GM19372 (cell line): ENCODE results near the gene WHRN.

ENCODE experiments used
- ATAC-seq: cut with Tn5 transposase; IDR thresholded peaks from one replicate; pipeline ENCODE4 v1.9.1; 2021; ENCODE audit warnings: mild to moderate bottlenecking, low read depth, moderate library complexity; ENCODE audit not compliant: unreplicated experiment

WHRN gene

GRCh38 chr9:114452219-114453165 lies 52.8 kb downstream of the WHRN start:
- no peak for ATAC-seq

DNA sequence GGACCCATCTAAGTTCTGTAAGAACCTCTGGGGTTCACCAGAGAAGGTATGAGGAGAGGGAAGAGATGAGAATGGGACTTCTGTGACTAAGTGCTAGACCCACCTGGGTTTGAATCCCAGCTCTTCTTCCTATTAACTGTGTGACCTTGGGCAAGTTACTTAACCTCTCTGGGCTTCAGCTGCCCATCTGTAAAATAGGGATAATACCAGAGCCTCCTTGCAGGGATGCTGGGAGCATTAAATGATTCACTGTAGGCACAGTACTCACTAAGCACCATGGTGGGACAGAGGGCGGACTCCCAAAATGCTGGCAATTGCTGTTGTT lies 53.6 kb downstream of the WHRN start:
- ATAC-seq: no peak

GRCh38 chr9:114450833-114451706 lies 54.2 kb downstream of the WHRN start:
- ATAC-seq: no peak

- ATAC-seq: no peak
Observed at GRCh38 chr9:114450181-114450580, 55.1 kb downstream of the WHRN start.

GRCh38 chr9:114449236-114449635 lies 56.0 kb downstream of the WHRN start:
- ATAC-seq: no peak

DNA sequence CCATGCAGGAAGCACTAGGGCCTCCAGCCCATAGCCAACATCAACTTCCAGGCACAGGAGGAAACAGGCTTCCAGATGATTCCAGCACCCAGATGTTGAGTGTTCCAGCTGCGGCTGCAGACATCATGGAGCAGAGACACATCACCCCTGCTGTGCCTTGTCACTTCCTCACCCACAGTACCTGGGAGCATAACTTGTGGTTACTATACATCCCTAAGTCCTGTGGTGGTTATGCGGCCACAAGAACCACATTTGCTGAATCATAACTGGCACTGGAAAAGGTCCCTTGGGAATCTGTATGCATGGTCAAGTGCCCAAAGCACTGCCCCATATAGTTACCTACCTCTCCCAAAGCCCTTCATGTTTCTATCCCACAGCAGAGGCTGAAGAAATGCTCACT lies 56.6 kb downstream of the WHRN start:
- ATAC-seq: no peak

- ATAC-seq: no peak
Observed at GRCh38 chr9:114446672-114447450, 58.4 kb downstream of the WHRN start.

DNA sequence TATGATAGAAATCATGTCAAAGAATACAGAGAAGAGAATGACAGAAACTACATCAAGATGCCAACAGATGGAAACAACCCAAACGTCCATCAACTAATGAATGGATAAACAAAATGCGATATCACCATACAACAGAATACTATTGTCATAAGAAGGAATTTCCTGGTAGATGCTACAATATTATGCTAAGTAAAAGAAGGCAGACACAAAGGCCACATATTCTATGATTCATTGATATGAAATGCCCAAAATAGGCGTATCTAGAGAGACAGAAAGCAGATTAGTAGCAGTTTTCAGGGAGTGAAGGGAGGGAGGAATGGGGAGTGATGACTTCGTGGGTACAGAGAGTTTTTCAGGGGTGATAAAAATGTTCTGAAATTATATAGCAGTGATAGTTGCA lies 59.2 kb downstream of the WHRN start:
- ATAC-seq: no peak

DNA sequence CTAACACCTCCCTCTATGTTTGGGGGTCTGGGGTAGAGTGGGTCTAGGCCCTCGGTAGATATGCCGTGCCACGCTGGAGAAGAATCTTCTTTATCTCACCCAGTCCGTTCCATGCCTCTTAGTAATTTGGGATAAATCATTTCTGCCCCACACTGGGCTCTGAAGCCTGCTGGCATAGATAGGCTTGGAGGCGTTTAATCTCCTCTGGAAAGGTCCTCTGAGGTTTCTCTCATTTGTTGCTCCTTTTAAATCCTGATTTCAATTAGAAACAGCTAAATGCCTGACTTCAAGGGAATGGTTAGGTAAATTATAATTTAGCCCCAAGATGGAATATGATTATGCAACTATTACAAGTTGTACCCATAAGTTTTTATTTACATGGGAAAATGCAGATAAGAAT lies 59.7 kb downstream of the WHRN start:
- ATAC-seq: no peak

- no peak for ATAC-seq
Observed at GRCh38 chr9:114442022-114442421, 63.3 kb downstream of the WHRN start.

- no peak for ATAC-seq
Observed at GRCh38 chr9:114437401-114437893, 67.8 kb downstream of the WHRN start.

DNA sequence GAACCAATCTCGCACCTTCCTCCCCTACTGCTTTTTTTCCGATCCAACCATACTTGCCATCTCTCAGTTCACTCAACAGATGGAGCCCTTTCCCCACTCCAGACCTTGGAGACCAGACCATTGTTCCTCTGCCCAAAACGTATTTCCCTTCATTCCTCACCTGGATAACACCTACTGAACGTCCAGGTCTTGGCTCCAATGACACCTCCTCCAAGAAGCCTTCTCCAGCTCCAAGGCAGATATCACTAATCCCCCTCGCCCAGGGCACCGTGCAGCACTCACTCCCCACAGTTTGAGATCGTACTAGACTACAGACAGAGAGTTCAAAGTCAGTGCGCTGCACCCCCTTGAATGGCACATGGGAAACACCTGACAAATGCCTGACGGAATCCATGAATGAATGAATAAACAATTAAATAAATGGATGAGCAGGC lies 70.4 kb downstream of the WHRN start:
- no peak for ATAC-seq

DNA sequence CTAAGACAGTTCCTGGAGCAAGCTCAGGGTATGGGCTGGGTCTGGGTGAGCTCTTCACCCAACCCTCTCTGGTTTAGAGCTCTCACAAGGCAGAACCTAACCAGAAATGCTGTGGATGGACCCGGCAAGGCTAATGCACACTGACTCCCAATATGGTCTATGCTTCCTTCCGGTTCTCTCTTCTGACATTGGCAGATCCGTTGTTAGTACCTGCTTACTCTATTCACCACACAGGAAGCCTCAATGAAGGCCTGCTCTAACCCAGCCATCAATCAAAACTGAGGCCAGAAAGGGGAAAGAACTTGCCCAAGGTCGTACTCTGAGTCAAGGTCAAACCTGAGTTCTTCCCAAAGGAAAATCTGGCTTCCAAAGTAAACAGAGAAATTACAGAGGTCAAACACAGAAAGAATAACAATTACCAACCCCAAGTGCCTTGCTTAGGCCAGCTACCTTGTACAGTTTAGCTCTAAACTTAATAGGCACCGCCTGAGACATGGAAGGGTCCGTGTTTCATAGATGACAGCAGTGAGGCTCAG lies 71.5 kb downstream of the WHRN start:
- no peak for ATAC-seq

DNA sequence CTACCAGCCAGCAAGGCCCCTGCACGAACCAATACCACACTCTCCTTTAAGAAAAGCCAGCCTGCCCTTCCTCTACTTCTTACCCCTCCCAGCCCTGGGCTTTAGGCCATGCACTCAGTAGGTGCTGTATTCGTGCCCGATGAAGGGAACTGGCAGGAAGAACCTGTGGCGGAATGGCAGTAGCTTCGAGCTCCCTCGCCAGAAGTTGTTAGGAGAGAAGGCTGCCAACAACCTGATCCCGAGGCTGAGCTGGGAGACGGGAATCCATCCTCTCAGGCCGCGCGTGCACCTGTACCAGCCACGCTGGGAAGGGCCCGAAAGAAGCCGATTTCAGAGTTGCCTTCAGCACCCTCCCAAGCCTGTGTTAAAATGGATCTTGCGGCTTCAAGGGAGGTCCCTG lies 72.2 kb downstream of the WHRN start:
- no peak for ATAC-seq

DNA sequence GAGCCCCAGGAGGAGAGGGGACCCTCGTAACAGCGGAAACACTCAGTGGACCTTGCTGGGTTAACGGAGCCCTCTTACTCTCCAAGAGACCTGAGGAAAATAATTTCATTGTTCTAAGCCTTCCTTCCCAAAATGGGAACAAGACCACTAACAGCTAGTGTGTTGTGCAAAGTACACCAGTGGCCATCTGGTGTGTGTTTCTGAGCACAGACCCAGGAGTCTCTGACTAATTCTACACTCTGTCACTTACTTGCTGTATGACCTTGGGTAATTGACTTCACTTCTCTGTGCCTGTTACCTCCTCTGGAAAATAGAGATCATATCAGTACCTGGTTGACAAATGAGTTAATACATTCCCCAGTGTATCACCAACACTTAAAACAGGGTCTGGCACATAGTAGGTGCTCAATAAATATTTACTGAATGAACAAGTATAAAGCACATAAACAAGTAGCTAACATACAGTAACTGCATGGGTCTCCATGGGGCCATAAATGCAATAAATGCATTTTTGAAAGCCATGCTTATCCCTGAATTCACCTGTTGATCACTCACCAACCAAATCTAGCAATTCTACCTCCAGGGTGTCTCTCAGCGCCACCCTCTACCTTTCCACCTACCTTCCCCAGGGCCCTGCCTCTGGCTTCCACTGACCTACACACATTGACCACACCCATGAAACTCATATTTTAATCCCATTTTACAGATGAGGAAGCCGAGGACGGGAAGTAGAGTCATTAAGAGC lies 72.8 kb downstream of the WHRN start:
- ATAC-seq: no peak

DNA sequence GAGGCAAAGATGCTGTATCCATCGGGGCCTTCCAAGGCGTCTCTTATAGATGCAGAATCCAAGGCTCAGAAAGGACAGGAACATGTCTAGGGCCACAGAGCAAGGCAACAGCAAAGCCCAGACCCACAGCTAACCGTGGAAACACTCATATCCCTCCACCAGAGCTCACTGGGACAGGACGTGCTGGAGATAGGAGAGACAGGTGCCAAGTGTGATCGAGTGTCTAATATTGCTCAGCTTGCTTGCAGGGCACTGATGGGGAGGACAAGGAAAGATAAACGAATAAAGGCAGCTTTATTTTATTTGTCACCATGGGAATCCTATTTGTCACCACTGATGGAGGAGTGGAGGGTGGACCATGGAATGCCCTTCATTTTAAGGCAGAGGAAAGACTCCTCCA lies 73.5 kb downstream of the WHRN start:
- no peak for ATAC-seq

DNA sequence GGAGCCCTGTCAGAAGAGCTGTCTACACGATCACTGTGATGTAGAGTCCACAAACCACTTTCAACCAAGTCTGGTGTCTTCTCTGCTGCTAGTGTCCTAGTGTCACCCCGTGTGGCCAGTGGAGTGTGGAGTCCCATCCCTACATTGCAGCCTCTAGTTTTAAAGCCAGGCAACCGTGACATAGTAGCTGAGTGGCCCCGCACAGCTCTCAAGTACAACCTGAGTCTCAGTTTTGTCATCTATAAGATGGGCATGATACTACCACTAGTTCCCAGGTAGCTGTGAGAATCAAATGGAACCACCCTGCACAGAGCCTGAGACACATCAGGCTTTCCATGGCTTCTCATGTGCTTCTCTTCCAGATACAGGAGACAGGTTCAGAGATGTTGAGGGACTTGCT lies 74.3 kb downstream of the WHRN start:
- ATAC-seq: no peak

DNA sequence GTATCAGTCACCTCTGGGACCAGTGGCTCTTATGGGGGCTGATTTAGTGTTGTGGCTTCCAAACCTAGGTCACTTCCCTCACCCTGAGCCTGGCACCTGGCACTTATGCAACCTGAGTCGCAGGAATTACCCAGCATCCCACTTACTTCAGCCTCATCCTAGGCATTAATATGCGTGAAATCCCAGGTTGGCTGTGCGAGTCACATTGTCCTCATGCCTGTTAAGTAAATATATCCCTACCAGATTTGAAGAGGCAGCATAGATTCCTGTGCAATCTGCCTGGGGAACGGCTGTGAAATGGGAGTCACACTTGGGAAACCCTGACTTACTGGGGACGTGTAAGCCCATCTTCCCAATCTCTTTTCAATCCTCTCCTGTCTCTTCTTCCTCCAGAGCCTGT lies 74.8 kb downstream of the WHRN start:
- ATAC-seq: no peak

DNA sequence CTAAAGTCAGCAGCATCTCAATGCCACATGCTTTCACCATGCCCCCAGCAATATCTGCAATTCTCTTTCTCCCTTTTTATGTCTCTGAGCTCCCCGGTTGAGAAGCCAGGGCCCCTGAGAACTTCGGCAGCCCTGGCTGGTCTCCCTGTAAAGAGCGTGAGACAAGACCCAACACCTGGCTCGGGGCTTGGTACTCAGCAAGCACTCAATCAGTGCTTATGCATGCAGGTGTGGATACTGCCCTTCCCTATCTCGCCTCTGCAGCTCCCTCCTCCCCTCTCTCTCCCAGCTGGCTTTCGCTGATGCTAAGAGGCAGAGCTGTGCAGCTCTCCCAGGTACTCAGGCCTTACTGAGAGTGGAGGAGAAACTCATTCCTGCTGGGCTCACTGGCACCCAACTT lies 75.8 kb downstream of the WHRN start:
- ATAC-seq: no peak

GRCh38 chr9:114428466-114428865 lies 76.8 kb downstream of the WHRN start:
- ATAC-seq: no peak
